Measurements from ENCODE around the gene KRTAP1-5. TPM values are rescaled to one million over a fixed set of nuclear protein-coding genes. Genes with fewer than 3 reads are reported as not detected.

Gene KRTAP1-5
- total RNA-seq, 1 experiment from 2014 or later = not detected

- H3K27me3 ChIP-seq (ENCODE audit: control insufficient read depth, insufficient read depth, low read length) = no peaks in the 10 kb centered on the region; the same call in 1 of the 2 replicates
- no peak for ATAC-seq
- POLR2A ChIA-PET = no interaction called here
- intact Hi-C loops (cut with micrococcal nuclease; ENCODE audit: unreplicated experiment) = no loop called here
- no peak for DNase-seq (ENCODE audit: low read depth, low spot score)
- CTCF ChIA-PET = no interaction called here
- no peaks in the 10 kb centered on the region for H3K4me1 ChIP-seq (ENCODE audit: control insufficient read depth, insufficient read depth, low read length)
- H3K9me3 ChIP-seq (ENCODE audit: control insufficient read depth, insufficient read depth, low read depth, low read length) = no peaks in the 10 kb centered on the region
- H3K4me3 ChIP-seq (ENCODE audit: low read depth in 2 of 2, low read length in 2 of 2) = no peak overlapping the region
- TF ChIP-seq SIN3A (IDR thresholded peaks at IDR 0.05; ENCODE audit: borderline replicate concordance, insufficient read depth, low read depth, low read length) (no peak), TCF7L2 (IDR thresholded peaks at IDR 0.05; ENCODE audit: low read depth, low read length) (no peak), POLR2AphosphoS5 (IDR thresholded peaks at IDR 0.05; ENCODE audit: low read depth, low read length) (no peak)
- TF ChIP-seq, protein P1, sequence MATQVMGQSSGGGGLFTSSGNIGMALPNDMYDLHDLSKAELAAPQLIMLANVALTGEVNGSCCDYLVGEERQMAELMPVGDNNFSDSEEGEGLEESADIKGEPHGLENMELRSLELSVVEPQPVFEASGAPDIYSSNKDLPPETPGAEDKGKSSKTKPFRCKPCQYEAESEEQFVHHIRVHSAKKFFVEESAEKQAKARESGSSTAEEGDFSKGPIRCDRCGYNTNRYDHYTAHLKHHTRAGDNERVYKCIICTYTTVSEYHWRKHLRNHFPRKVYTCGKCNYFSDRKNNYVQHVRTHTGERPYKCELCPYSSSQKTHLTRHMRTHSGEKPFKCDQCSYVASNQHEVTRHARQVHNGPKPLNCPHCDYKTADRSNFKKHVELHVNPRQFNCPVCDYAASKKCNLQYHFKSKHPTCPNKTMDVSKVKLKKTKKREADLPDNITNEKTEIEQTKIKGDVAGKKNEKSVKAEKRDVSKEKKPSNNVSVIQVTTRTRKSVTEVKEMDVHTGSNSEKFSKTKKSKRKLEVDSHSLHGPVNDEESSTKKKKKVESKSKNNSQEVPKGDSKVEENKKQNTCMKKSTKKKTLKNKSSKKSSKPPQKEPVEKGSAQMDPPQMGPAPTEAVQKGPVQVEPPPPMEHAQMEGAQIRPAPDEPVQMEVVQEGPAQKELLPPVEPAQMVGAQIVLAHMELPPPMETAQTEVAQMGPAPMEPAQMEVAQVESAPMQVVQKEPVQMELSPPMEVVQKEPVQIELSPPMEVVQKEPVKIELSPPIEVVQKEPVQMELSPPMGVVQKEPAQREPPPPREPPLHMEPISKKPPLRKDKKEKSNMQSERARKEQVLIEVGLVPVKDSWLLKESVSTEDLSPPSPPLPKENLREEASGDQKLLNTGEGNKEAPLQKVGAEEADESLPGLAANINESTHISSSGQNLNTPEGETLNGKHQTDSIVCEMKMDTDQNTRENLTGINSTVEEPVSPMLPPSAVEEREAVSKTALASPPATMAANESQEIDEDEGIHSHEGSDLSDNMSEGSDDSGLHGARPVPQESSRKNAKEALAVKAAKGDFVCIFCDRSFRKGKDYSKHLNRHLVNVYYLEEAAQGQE (IDR thresholded peaks at IDR 0.05; ENCODE audit: insufficient read depth in 1 of 2, low read depth in 2 of 2, low read length in 1 of 2) = no peak
- TF ChIP-seq, protein P2, sequence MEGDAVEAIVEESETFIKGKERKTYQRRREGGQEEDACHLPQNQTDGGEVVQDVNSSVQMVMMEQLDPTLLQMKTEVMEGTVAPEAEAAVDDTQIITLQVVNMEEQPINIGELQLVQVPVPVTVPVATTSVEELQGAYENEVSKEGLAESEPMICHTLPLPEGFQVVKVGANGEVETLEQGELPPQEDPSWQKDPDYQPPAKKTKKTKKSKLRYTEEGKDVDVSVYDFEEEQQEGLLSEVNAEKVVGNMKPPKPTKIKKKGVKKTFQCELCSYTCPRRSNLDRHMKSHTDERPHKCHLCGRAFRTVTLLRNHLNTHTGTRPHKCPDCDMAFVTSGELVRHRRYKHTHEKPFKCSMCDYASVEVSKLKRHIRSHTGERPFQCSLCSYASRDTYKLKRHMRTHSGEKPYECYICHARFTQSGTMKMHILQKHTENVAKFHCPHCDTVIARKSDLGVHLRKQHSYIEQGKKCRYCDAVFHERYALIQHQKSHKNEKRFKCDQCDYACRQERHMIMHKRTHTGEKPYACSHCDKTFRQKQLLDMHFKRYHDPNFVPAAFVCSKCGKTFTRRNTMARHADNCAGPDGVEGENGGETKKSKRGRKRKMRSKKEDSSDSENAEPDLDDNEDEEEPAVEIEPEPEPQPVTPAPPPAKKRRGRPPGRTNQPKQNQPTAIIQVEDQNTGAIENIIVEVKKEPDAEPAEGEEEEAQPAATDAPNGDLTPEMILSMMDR (IDR thresholded peaks at IDR 0.05) = no peak
- no peaks in the 10 kb centered on the region for H3K36me3 ChIP-seq (ENCODE audit: control insufficient read depth, insufficient read depth, low read length)
- BruUV-seq (replicated peaks) = no TSS peak
- no peak overlapping the region for H3K27ac ChIP-seq (ENCODE audit: low read length)
- in situ Hi-C loops (cut with HindIII; ENCODE audit: low pct_unique_long_range_greater_than_20kb, low sequenced_read_pairs) = no loop called here
These were observed 48.3 kb downstream of the KRTAP1-5 start for GRCh38 chr17:40978575-40979151.

Other genes starting within 250 kb of the KRTAP1-5 start
- gene KRT27, start 244.7 kb downstream of the KRTAP1-5 start, total RNA-seq (2021; ENCODE audit: unreplicated experiment) = not detected
- gene KRT28, start 227.2 kb downstream of the KRTAP1-5 start, total RNA-seq (2021; ENCODE audit: unreplicated experiment) = not detected
- 70.8 TPM for gene KRT10, start 204.6 kb downstream of the KRTAP1-5 start, total RNA-seq (2021; ENCODE audit: unreplicated experiment)
- not detected for gene KRT12, start 160.0 kb downstream of the KRTAP1-5 start, total RNA-seq (2021; ENCODE audit: unreplicated experiment)
- 0.13 TPM for gene KRT20, start 142.0 kb downstream of the KRTAP1-5 start, total RNA-seq (2021; ENCODE audit: unreplicated experiment)
- not detected for gene KRT23, start 89.6 kb downstream of the KRTAP1-5 start, total RNA-seq (2021; ENCODE audit: unreplicated experiment)
- gene KRT39, start 60.3 kb downstream of the KRTAP1-5 start, total RNA-seq (2021; ENCODE audit: unreplicated experiment) = not detected
- not detected for gene KRT40, start 42.9 kb downstream of the KRTAP1-5 start, total RNA-seq (2021; ENCODE audit: unreplicated experiment)
- gene KRTAP3-3, start 33.0 kb downstream of the KRTAP1-5 start, total RNA-seq (2021; ENCODE audit: unreplicated experiment) = not detected
- not detected for gene KRTAP3-2, start 27.3 kb downstream of the KRTAP1-5 start, total RNA-seq (2021; ENCODE audit: unreplicated experiment)
- gene KRTAP3-1, start 18.1 kb downstream of the KRTAP1-5 start, total RNA-seq (2021; ENCODE audit: unreplicated experiment) = not detected
- gene KRTAP1-4, start 3.0 kb upstream of the KRTAP1-5 start, total RNA-seq (2021; ENCODE audit: unreplicated experiment) = not detected
- gene KRTAP1-3, start 7.7 kb upstream of the KRTAP1-5 start, total RNA-seq (2021; ENCODE audit: unreplicated experiment) = not detected
- not detected for gene KRTAP1-1, start 14.2 kb upstream of the KRTAP1-5 start, total RNA-seq (2021; ENCODE audit: unreplicated experiment)
- gene KRTAP2-1, start 20.1 kb upstream of the KRTAP1-5 start, total RNA-seq (2021; ENCODE audit: unreplicated experiment) = not detected
- not detected for gene KRTAP2-2, start 28.0 kb upstream of the KRTAP1-5 start, total RNA-seq (2021; ENCODE audit: unreplicated experiment)
- not detected for gene KRTAP2-3, start 32.9 kb upstream of the KRTAP1-5 start, total RNA-seq (2021; ENCODE audit: unreplicated experiment)
- not detected for gene KRTAP2-4, start 38.7 kb upstream of the KRTAP1-5 start, total RNA-seq (2021; ENCODE audit: unreplicated experiment)
- gene KRTAP4-7, start 56.9 kb upstream of the KRTAP1-5 start, total RNA-seq (2021; ENCODE audit: unreplicated experiment) = not detected
- gene KRTAP4-8, start 70.9 kb upstream of the KRTAP1-5 start, total RNA-seq (2021; ENCODE audit: unreplicated experiment) = not detected
- not detected for gene KRTAP4-16, start 75.0 kb upstream of the KRTAP1-5 start, total RNA-seq (2021; ENCODE audit: unreplicated experiment)
- gene KRTAP4-9, start 78.2 kb upstream of the KRTAP1-5 start, total RNA-seq (2021; ENCODE audit: unreplicated experiment) = not detected
- gene KRTAP4-11, start 91.2 kb upstream of the KRTAP1-5 start, total RNA-seq (2021; ENCODE audit: unreplicated experiment) = not detected
- not detected for gene KRTAP4-12, start 97.0 kb upstream of the KRTAP1-5 start, total RNA-seq (2021; ENCODE audit: unreplicated experiment)
- gene KRTAP4-6, start 113.3 kb upstream of the KRTAP1-5 start, total RNA-seq (2021; ENCODE audit: unreplicated experiment) = not detected
- gene KRTAP4-5, start 122.6 kb upstream of the KRTAP1-5 start, total RNA-seq (2021; ENCODE audit: unreplicated experiment) = not detected
- gene KRTAP4-4, start 133.5 kb upstream of the KRTAP1-5 start, total RNA-seq (2021; ENCODE audit: unreplicated experiment) = not detected
- gene KRTAP4-3, start 141.0 kb upstream of the KRTAP1-5 start, total RNA-seq (2021; ENCODE audit: unreplicated experiment) = not detected
- gene KRTAP4-2, start 151.0 kb upstream of the KRTAP1-5 start, total RNA-seq (2021; ENCODE audit: unreplicated experiment) = not detected
- gene KRTAP4-1, start 157.7 kb upstream of the KRTAP1-5 start, total RNA-seq (2021; ENCODE audit: unreplicated experiment) = not detected
- not detected for gene KRTAP9-1, start 162.7 kb upstream of the KRTAP1-5 start, total RNA-seq (2021; ENCODE audit: unreplicated experiment)
- gene KRTAP9-2, start 199.4 kb upstream of the KRTAP1-5 start, total RNA-seq (2021; ENCODE audit: unreplicated experiment) = not detected
- not detected for gene KRTAP9-3, start 205.2 kb upstream of the KRTAP1-5 start, total RNA-seq (2021; ENCODE audit: unreplicated experiment)
- not detected for gene KRTAP9-8, start 210.8 kb upstream of the KRTAP1-5 start, total RNA-seq (2021; ENCODE audit: unreplicated experiment)
- gene KRTAP9-4, start 222.5 kb upstream of the KRTAP1-5 start, total RNA-seq (2021; ENCODE audit: unreplicated experiment) = not detected
- gene KRTAP9-9, start 228.2 kb upstream of the KRTAP1-5 start, total RNA-seq (2021; ENCODE audit: unreplicated experiment) = not detected
- not detected for gene KRTAP9-6, start 238.2 kb upstream of the KRTAP1-5 start, total RNA-seq (2021; ENCODE audit: unreplicated experiment)
- gene KRTAP9-7, start 248.5 kb upstream of the KRTAP1-5 start, total RNA-seq (2021; ENCODE audit: unreplicated experiment) = not detected